IMR-90 (cell line): ENCODE measurements around the gene CCDC102B. TPM values are rescaled to one million over a fixed set of nuclear protein-coding genes. Genes with fewer than 3 reads are reported as not detected.

Source experiments
- ATAC-seq: fragments of 200-7000 bp; cut with Tn5 transposase; 2 replicates; pipeline ENCODE4 v1.9.1; 2020; ENCODE audit warnings: low read depth, mild to moderate bottlenecking, moderate library complexity
- BruUV-seq: library from RNA; stranded (reverse); fragments of 400-500 nt; replicated peaks from 2 replicates; lab custom pipeline; 2021; lab: Mats Ljungman, UMichigan
- CTCF ChIA-PET: fragments of 300-600 bp; formaldehyde crosslinking; extraction: SDS; loops from one replicate; lab custom pipeline; 2021; ENCODE audit warnings: antibody characterized with exemption; lab: Yijun Ruan, JAX
- POLR2A ChIA-PET: fragments of 300-600 bp; sonication (Branson Sonifier 250); formaldehyde crosslinking; loops from one replicate; lab custom pipeline; 2022; ENCODE audit warnings: antibody characterized with exemption; ENCODE audit not compliant: unreplicated experiment; lab: Charles Lee
- DNase-seq: peaks from one replicate; pipeline ENCODE4 v3.0.0; 2013
- H2AFZ ChIP-seq: replicated peaks from 2 replicates; pipeline ENCODE3; 2013; ENCODE audit warnings: low read length, mild to moderate bottlenecking; ENCODE audit not compliant: poor library complexity
- H2AK5ac ChIP-seq: 2 replicates; pipeline ENCODE4 v1.6.1; 2013; ENCODE audit warnings: low read depth, low read length, inconsistent platforms
- H2AK9ac ChIP-seq: replicated peaks from 2 replicates; pipeline ENCODE3; 2013; ENCODE audit warnings: mild to moderate bottlenecking, low read depth, low read length, moderate library complexity; ENCODE audit not compliant: poor library complexity
- H2BK120ac ChIP-seq: 2 replicates; pipeline ENCODE4 v1.6.1; 2013; ENCODE audit warnings: low read depth, low read length, inconsistent platforms
- H2BK15ac ChIP-seq: 3 replicates; pipeline ENCODE4 v1.6.1; 2013; ENCODE audit warnings: low read depth, low read length, inconsistent platforms
- H2BK20ac ChIP-seq: 2 replicates; pipeline ENCODE4 v1.6.1; 2013; ENCODE audit warnings: low read depth, mild to moderate bottlenecking, inconsistent platforms, low read length, moderate library complexity
- H2BK5ac ChIP-seq: 2 replicates; pipeline ENCODE4 v1.6.1; 2013; ENCODE audit warnings: mild to moderate bottlenecking, low read depth, low read length, inconsistent platforms; ENCODE audit not compliant: poor library complexity, severe bottlenecking
- H3K14ac ChIP-seq: replicated peaks from 2 replicates; pipeline ENCODE4 v1.6.1; 2013; ENCODE audit warnings: low read depth, low read length, inconsistent platforms
- H3K18ac ChIP-seq: 2 replicates; pipeline ENCODE4 v1.6.1; 2013; ENCODE audit warnings: low read depth, low read length, control low read depth
- H3K23ac ChIP-seq: 2 replicates; pipeline ENCODE4 v1.6.1; 2013; ENCODE audit warnings: low read depth, low read length, inconsistent platforms
- H3K27ac ChIP-seq: 2 replicates; pipeline ENCODE4 v1.5.1; 2013; ENCODE audit warnings: mild to moderate bottlenecking, control low read depth, low read length; ENCODE audit not compliant: insufficient read depth
- H3K27me3 ChIP-seq: 2 replicates; pipeline ENCODE4 v1.6.1; 2013; ENCODE audit warnings: low read length; ENCODE audit not compliant: control insufficient read depth, insufficient read depth
- H3K36me3 ChIP-seq: 2 replicates; pipeline ENCODE4 v1.6.1; 2013; ENCODE audit warnings: low read length, mixed read lengths; ENCODE audit not compliant: control insufficient read depth, insufficient read depth
- H3K4ac ChIP-seq: 2 replicates; pipeline ENCODE4 v1.6.1; 2013; ENCODE audit warnings: low read depth, low read length, inconsistent platforms
- H3K4me1 ChIP-seq: 2 replicates; pipeline ENCODE4 v1.6.1; 2013; ENCODE audit warnings: low read length, mixed read lengths; ENCODE audit not compliant: control insufficient read depth, insufficient read depth
- H3K4me2 ChIP-seq: 2 replicates; pipeline ENCODE4 v1.6.1; 2013; ENCODE audit warnings: low read depth, mild to moderate bottlenecking, control low read depth, low read length, moderate library complexity
- H3K4me3 ChIP-seq: 2 replicates; pipeline ENCODE4 v1.5.1; 2013; ENCODE audit warnings: low read depth, mild to moderate bottlenecking, control low read depth, low read length, moderate library complexity; ENCODE audit not compliant: insufficient read depth
- H3K56ac ChIP-seq: 2 replicates; pipeline ENCODE4 v1.6.1; 2013; ENCODE audit warnings: low read length, inconsistent platforms; ENCODE audit not compliant: insufficient read depth; ENCODE audit errors: extremely low read depth
- H3K79me1 ChIP-seq, 2 experiments: 2 replicates each; pipeline ENCODE4 v1.6.1; 2013; ENCODE audit warnings: low read length in 2 of 2, inconsistent platforms in 1 of 2, low read depth in 1 of 2
- H3K9ac ChIP-seq: 2 replicates; pipeline ENCODE4 v1.6.1; 2013; ENCODE audit warnings: low read depth, low read length, control low read depth
- H3K9me1 ChIP-seq: 2 replicates; pipeline ENCODE4 v1.6.1; 2013; ENCODE audit warnings: low read length, inconsistent platforms; ENCODE audit not compliant: insufficient read depth
- H3K9me3 ChIP-seq: 2 replicates; pipeline ENCODE4 v1.6.1; 2013; ENCODE audit warnings: low read length; ENCODE audit not compliant: control insufficient read depth, insufficient read depth
- H4K20me1 ChIP-seq: 2 replicates; pipeline ENCODE4 v1.6.1; 2013; ENCODE audit warnings: low read length, inconsistent platforms; ENCODE audit not compliant: insufficient read depth
- H4K5ac ChIP-seq: 2 replicates; pipeline ENCODE4 v1.6.1; 2013; ENCODE audit warnings: mild to moderate bottlenecking, low read depth, low read length, control low read depth
- H4K8ac ChIP-seq, 2 experiments: 2 replicates each; pipeline ENCODE4 v1.6.1; 2013; ENCODE audit warnings: low read depth in 2 of 2, low read length in 2 of 2, control low read depth in 1 of 2, inconsistent platforms in 1 of 2
- H4K91ac ChIP-seq: 2 replicates; pipeline ENCODE4 v1.6.1; 2013; ENCODE audit warnings: low read depth, low read length, inconsistent platforms; ENCODE audit not compliant: insufficient read depth
- CEBPB ChIP-seq: IDR thresholded peaks from 2 replicates; pipeline ENCODE4 v1.6.1; 2012; ENCODE audit warnings: low read depth, low read length, improper control_type of control experiment
- MAFK ChIP-seq: IDR thresholded peaks from 2 replicates; pipeline ENCODE4 v1.6.1; 2012; ENCODE audit warnings: low read depth, low read length, improper control_type of control experiment
- MAZ ChIP-seq: IDR thresholded peaks from 2 replicates; pipeline ENCODE4 v1.6.1; 2012; ENCODE audit warnings: low read depth, mild to moderate bottlenecking, low read length, improper control_type of control experiment, moderate library complexity, borderline replicate concordance
- MXI1 ChIP-seq: IDR thresholded peaks from 2 replicates; pipeline ENCODE4 v1.6.1; 2012; ENCODE audit warnings: low read depth, mild to moderate bottlenecking, low read length, moderate library complexity, borderline replicate concordance
- RCOR1 ChIP-seq: IDR thresholded peaks from 2 replicates; pipeline ENCODE4 v1.6.1; 2012; ENCODE audit warnings: mild to moderate bottlenecking, low read length, improper control_type of control experiment; ENCODE audit not compliant: insufficient replicate concordance
- RFX5 ChIP-seq: IDR thresholded peaks from 2 replicates; pipeline ENCODE4 v1.8.0; 2012; ENCODE audit warnings: low read depth, mild to moderate bottlenecking, low read length, moderate library complexity
- SMC3 ChIP-seq: fragments of 150-350 bp; IDR thresholded peaks from 2 replicates; pipeline ENCODE4 v1.6.1; 2016; ENCODE audit warnings: low read depth, mild to moderate bottlenecking, antibody characterized with exemption, low read length, moderate library complexity
- USF2 ChIP-seq: fragments of 150-350 bp; IDR thresholded peaks from 2 replicates; pipeline ENCODE4 v1.6.1; 2017; ENCODE audit warnings: mild to moderate bottlenecking, antibody characterized with exemption, low read length, low read depth
- WGBS, 2 experiments: methylation state at CpG; one replicate each; pipeline versions ENCODE4 v1.1.5 to v1.1.7; 2013; ENCODE audit warnings: missing lambda C conversion rate in 2 of 2; ENCODE audit not compliant: insufficient read length in 1 of 2; ENCODE audit errors: extremely low coverage in 2 of 2; 5-methylcytosine and 5-hydroxymethylcytosine counted together
- dilution Hi-C: fragments of 300-500 bp; cut with HindIII; formaldehyde crosslinking; loops from one replicate; pipeline ENCODE4 v1.14.3; 2018; ENCODE audit warnings: low sequenced_read_pairs; ENCODE audit not compliant: unreplicated experiment
- in situ Hi-C: fragments of 300-500 bp; cut with MboI; formaldehyde crosslinking; loops from 3 replicates; pipeline ENCODE4 v1.14.3; 2019; ENCODE audit warnings: low sequenced_read_pairs, inconsistent platforms, mixed read lengths
- intact Hi-C: fragments of 100-400 bp; cut with micrococcal nuclease; formaldehyde crosslinking; loops from 2 replicates; pipeline ENCODE4 v1.10.0; 2022
- polyA plus RNA-seq, 3 experiments: library from polyadenylated mRNA; depleted of rRNA; stranded (reverse); fragments of >200 nt; gene quantifications; 2 replicates each; pipeline ENCODE4 v1.2.3, GENCODE V29; 2012; ENCODE audit warnings: low replicate concordance in 1 of 3
- total RNA-seq: library from RNA; depleted of rRNA; stranded (reverse); fragments of >200 nt; gene quantifications from 2 replicates; pipeline ENCODE4 v1.2.3, GENCODE V29; 2012
- TF ChIP-seq, protein P1 (sequence below): fragments of 150-350 bp; IDR thresholded peaks from 2 replicates; pipeline ENCODE4 v1.6.1; 2016; ENCODE audit warnings: low read depth, mild to moderate bottlenecking, low read length, moderate library complexity, borderline replicate concordance
- TF ChIP-seq, protein P2 (sequence below): conservative IDR thresholded peaks from 2 replicates; pipeline ENCODE4 v1.5.1; 2012; ENCODE audit warnings: mild to moderate bottlenecking, low read depth, low read length, improper control_type of control experiment

The CCDC102B gene
- total and polyA plus RNA-seq, 2 of the 4 experiments (the other 2 are of a cell fraction): 0.54 to 1.4 TPM

GRCh38 chr18:68979737-68980136 lies 181.9 kb downstream of the CCDC102B start:
- Histone ChIP-seq H3K4ac (no peak overlapping the region), H4K8ac (no peak overlapping the region), H2AFZ (no peak overlapping the region), H3K27ac (no peak overlapping the region), H3K14ac (no peak overlapping the region), H3K79me1 (no peaks in the 10 kb centered on the region), H4K20me1 (no peaks in the 10 kb centered on the region), H4K91ac (no peak overlapping the region), H2AK5ac (no peak overlapping the region), H4K5ac (no peak overlapping the region), H2BK120ac (no peak overlapping the region), H3K9me3 (no peaks in the 10 kb centered on the region), H2BK20ac (no peak overlapping the region), H3K27me3 (no peaks in the 10 kb centered on the region), H3K9ac (no peak overlapping the region), H3K36me3 (no peaks in the 10 kb centered on the region), H3K4me2 (no peak overlapping the region), H2AK9ac (no peak overlapping the region), H3K18ac (no peak overlapping the region), H3K4me1 (no peaks in the 10 kb centered on the region), H2BK5ac (no peak overlapping the region), H3K56ac (no peak overlapping the region), H3K9me1 (peaks cover 3% of the 10 kb centered on the region; the same call in 1 of the 2 replicates), H2BK15ac (no peak overlapping the region), H3K4me3 (no peak overlapping the region), H3K23ac (no peak overlapping the region)
- ATAC-seq (no peak), DNase-seq (no peak)
- dilution Hi-C loops: no loop called here
- TF ChIP-seq CEBPB (no peak), MXI1 (no peak), MAFK (no peak), SMC3 (no peak), RFX5 (no peak), MAZ (no peak), USF2 (no peak), RCOR1 (no peak)
- TF ChIP-seq, protein P1, sequence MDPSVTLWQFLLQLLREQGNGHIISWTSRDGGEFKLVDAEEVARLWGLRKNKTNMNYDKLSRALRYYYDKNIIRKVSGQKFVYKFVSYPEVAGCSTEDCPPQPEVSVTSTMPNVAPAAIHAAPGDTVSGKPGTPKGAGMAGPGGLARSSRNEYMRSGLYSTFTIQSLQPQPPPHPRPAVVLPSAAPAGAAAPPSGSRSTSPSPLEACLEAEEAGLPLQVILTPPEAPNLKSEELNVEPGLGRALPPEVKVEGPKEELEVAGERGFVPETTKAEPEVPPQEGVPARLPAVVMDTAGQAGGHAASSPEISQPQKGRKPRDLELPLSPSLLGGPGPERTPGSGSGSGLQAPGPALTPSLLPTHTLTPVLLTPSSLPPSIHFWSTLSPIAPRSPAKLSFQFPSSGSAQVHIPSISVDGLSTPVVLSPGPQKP: no peak
- TF ChIP-seq, protein P2, sequence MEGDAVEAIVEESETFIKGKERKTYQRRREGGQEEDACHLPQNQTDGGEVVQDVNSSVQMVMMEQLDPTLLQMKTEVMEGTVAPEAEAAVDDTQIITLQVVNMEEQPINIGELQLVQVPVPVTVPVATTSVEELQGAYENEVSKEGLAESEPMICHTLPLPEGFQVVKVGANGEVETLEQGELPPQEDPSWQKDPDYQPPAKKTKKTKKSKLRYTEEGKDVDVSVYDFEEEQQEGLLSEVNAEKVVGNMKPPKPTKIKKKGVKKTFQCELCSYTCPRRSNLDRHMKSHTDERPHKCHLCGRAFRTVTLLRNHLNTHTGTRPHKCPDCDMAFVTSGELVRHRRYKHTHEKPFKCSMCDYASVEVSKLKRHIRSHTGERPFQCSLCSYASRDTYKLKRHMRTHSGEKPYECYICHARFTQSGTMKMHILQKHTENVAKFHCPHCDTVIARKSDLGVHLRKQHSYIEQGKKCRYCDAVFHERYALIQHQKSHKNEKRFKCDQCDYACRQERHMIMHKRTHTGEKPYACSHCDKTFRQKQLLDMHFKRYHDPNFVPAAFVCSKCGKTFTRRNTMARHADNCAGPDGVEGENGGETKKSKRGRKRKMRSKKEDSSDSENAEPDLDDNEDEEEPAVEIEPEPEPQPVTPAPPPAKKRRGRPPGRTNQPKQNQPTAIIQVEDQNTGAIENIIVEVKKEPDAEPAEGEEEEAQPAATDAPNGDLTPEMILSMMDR: no peak
- ChIA-PET CTCF (no interaction called here), POLR2A (no interaction called here)
- BruUV-seq: no TSS peak
- no CpG with 5 or more reads among the region's 2 CpGs for WGBS, 2 experiments
- in situ Hi-C loops: no loop called here
- intact Hi-C loops: loop anchor here (10.0 kb wide), 1 partner anchor 1495 kb away; no protein-coding TSS in a partner anchor
